Stimulated activated CD4-positive, alpha-beta T cell treated with anti-CD3 and anti-CD28 coated beads, Interleukin-4, amount 100 ng/mL, for 48 hours (primary cell): ENCODE data around the gene SLC47A2.

Experiments
- DNase-seq, 2 donors: peaks; one replicate each; pipeline ENCODE4 v3.0.0-alpha.2; 2020; ENCODE audit warnings: low read depth in 2 of 2

SLC47A2 gene

DNA sequence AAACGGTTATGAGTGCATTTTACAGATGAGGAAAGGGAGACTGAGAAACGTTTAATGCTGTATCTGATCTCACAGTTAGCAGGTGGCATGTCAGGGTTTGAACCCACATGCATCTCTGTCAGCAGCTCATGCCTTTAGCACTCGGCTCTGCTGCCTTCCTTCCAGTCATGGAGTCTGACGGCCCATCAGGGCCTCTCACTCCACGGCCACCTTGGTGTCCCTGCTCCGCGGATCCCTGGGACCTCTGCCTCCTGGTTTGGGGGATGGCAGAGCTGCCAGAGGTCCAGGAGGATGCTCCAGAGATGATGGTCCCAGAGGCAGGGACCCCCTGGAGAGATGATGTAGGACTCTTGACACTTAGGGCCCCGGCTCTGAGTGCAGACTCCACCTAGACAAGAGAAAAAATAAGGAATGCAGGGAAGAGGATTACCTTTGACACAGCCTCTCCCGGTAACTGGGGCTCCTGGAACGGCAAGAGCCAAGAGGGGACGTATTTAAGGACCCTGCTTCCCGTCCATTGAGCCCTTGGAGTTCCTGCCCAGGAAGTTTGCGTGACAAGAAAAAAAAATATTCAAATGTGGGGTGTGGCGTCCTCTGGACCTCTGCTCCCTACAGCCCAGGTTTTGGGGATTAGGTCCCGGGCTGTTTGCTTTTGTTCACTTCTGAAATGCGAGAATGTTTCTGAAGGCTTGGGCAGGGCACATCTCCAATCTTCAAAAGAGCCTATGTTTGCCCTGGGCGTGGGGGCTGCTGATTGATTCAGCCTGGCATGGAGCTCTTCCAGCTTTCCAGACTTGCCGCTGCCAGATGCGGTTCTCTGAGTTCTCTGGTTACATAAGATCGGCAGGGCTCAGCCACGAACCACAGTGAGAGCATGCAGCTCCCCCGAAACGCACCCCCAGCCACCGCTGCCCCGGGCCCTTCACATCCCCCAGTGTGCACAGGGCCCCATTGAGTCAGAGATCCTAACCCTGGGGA lies 31.7 kb upstream of the SLC47A2 start, which contains the start of gene ALDH3A1:
Gene ALDH3A1, minus strand, starts transcription at position 470 of the 978 bp plus-strand sequence. CDS start 3,169 bp downstream, outside the sequence.
- no peak for DNase-seq

DNA sequence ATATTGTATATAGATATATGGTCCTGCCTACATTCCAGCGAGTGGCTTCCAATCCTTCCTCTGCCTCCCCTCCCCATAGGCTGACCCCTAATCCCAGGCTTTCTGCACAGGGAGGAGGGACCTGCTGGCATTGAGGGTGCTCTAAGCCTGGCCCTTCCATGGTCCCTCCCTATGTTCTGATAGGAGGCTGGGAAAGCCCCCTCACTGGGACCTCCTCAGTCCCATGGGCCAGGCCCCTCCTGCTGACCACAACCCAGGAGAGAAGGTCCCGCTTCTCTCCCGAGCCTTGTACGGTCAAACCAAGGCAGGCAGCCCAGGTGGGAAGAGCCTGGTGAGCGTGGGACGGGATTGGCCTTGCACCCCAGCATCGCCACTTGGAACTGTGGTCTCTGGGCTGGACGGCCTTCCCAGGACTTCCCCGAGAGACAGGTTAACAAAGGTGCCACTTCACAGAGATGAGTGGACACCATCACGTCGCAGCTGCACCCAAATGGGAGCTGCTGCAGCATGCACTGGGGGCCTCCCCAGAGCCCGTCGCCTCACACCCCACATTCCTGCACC lies 30.9 kb upstream of the SLC47A2 start:
- DNase-seq = no peak

DNA sequence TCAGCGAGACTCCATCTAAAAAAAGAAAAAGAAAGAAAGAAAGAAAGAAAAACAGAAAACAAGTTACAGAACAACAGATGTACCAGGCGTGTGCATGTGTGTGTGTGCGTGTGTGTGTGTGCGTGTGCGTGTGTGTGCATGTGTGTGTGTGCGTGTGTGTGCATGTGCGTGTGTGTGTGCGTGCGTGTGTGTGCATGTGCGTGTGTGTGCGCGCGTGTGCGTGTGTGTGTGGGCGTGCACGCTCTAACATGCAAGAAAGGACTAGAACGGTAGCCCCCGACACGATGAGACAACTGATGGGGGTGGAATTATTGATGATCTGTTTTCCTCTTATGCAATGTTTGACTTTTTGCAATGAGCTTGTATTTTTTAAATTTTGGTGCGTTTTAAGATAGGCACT lies 30.1 kb upstream of the SLC47A2 start:
- no peak for DNase-seq

DNA sequence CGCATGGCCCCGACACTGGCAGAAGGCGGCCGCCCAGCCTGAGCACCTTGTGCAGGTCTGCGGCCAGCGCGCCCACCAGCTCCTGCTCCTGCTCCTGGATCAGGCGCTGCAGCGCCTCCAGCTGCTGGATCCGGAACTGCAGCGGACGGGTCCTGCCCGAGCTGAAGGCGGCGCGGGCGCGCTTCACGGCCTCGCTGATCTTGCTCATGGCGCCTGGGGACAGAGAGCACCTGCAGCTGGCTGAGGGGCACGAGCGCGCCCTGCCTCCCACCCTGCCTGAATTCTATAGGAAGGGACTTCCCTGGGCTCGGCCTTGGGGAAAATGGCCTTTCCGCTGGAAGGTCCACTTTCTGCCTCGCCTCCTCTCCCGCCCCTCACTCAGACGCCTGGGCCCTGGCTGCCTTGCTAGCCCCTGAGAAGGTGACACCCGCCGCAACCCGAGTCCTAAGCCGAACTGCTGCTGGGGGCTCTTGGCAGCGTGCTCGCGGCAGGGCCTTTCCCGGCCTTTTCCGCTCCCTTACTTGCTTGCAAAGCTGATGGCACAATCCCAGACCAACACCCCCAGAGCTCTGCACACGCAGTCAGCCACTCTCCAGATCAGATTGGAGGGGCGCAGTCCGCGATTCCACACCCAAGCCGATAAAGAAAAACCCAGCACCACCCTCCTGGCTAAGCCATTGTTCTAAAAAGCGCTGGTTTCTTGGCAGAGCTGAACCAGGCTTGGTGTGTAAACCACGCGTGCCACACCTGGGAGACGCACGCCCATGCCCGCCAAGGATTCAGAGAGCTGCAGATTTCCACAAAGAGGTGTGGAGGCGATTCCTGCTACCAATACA lies 28.8 kb upstream of the SLC47A2 start:
- peak; percentile 83 to 93 for DNase-seq

DNA sequence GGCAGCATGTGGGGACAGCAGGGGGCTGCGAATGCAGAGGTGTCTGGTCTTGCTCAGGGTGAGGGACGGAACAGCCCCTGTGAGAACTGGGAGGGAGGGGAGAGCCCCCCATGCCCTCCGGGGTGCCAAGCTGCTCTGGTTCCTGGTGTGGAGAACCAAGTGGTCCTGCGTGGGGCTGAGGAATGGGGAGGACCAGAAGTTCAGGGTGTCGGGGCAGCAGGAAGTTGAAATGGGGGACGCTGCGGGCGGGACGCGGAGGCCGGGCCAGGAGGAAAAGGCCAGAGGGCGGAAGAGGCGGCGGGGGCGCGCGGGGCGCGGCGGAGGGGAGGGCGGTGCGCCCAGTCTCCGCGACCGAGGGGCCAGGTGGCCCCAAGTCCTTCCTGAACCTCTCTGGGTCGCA lies 28.1 kb upstream of the SLC47A2 start:
- no peak for DNase-seq

DNA sequence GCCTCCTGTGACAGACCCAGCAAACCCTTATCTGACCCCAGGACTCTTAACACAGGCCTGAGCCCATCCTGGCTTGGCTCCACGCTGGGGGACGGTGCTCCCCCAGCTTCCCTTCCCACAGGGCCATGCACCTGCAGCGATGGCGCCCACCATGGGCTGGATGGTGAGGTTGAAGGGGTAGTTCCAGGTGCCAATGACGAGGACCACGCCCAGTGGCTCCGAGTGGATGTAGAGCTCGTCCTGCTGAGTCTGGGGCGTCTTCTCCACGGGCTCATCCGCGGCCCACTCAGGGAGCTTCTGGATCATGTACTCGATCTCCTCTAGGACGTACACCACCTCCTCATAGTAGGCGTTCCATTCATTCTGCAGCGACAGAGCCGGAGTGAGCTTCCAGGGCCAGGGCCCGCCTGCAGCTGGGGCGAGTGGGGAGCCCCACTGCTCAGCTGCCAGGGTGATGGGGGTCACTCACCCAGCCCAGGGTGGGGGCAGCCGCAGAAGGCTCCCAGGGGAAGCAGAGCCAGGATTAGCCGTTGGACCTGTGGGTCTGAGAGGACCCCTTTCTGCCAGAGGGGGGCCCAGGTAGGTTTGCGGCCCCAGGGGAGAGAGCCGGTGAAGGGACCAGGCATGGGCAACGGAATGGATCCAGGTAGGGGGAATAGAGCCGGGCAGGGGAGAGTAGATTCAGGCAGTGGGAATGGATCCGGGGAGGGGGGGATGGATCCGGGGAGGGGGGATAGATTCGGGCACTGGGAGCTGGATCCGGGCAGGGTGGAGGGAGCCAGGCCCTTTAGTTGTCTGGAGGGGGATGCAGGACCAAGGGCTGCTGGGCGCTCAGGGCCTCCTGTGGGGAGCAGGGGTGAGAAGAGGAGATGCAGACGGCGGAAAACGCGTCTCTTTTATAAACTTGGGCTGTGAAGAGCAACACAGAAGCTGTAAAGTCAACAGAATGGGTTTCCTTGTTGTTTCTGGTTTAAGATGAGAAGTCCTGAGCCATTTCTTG lies 27.0 kb upstream of the SLC47A2 start:
- no peak for DNase-seq

DNA sequence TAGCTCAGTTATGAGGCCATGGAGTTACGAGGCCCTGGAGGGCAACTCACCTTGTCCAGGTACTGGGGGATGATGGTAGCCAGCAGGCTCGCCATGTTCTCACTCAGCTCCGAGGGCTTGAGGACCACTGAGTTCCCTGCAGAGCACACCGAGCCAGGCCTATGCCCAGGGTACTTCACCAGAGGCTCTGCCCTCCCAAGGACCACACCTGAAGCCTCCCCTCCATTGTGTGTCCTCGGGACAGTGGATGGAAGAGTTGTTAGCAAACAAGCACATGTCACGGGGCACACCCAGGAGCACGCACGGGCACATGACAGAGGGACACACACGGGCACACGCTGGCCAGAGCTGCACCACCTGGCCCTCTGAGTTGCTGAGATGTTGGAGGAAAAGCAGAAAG lies 26.1 kb upstream of the SLC47A2 start:
- DNase-seq = no peak

DNA sequence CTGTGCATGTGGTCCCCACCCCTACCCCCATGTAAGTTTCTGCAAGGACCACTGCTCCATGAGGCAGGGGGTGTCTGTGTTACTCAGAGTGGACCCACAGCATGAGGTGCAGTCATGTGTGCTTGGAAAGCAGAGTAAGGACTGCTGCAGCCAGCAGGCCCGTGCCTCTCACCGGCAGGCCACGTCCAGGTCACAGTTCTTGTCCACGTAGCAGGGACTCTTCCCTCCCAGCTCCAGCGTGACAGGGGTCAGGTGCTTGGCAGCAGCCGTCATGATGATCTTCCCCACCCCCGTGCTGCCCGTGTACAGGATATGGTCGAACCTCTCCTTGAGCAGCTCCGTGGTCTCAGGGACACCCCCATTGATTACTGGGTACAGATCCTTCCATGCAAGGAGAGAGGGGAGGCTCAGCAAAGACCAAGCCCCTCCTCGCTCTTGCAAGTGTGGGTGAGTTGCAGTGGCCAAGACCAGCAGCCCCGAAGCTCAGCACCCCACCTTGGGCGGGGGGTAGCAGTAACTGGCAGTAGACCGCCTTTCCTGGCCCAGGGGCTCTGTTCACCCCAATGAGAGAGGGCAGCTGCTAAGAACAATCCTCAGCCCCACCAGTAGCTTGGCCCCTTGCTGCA lies 25.6 kb upstream of the SLC47A2 start:
- DNase-seq = no peak

DNA sequence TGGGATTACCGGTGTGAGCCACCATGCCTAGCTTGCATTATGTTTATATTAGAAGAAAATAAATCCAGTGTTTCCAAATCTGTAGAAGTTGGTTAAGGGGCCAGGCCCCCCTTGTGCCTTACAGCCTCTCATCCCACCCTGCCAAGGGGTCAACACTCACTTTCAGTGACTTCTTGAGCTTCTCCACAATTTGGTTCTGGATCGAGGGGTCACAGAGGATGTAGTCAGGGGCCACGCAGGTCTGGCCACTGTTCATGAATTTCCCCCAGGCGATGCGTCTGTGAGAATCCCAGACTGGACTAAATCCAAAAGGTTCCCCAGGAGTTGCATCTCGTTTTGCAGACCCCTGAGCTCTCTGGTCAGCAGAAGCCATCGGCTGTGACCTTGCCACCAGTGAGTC lies 24.5 kb upstream of the SLC47A2 start:
- DNase-seq = no peak

DNA sequence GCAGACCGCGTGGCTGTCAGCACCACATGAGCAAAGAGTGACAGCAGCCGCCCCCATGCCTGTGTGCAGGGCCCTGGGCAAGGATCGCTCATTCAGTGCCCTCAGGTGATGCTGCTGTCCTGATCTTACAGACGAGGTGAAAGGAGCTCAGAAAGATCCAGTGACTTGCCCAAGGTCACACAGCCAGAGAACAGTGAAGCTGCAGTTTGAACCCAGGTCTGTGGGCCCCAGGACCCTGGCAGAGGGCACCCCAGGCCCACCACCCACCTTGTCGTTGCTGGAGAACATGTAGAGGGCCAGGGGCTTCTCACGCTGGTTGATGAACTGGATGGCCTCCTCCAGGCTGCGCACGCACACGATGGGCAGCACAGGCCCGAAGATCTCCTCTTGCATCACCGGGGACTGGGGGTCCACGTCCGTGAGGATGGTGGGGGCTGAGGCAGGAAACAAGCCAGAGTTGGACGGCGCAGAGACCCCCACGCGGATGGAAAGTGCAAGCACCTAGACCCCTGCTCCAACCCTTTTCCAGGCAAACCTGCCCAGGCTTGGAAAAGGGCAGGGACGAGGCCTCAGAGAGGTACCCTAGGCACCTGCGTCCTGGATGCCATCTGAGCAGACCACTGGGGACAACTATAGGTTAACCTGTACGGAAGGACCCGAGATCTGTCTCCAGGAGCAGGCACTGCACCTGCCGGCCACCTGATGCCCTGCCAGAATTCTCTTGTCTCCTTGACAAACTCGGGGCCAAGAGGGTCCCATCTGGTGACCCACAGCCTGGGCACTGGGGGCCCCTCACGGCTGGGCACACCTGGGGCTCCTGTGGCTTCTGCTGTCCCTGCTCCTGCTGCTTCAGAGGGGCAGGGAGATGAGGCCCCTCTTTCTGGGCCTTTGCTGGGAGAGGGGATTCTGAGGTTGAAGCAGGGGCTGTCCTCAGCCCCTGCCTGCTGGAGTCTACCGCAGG lies 23.1 kb upstream of the SLC47A2 start:
- DNase-seq = no peak

DNA sequence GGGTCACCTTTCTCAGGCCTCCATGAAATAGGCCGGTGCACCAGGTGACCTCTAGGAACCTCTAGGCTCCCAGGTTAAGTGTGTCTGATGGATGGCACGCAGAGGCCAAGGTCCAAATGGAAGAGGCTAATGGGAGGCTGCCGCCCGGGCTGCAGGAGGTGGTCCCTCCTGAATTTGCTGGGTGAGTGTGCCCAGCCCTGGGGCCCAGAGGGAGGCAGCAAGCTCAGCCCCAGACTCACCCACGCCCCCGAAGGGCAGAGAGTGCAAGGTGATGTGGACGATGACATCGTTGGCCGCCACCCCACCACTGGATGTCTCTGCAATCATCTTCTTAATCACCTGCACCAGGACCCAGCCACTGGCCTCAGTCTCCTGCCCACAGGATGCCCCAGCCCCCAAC lies 22.4 kb upstream of the SLC47A2 start:
- DNase-seq = no peak

DNA sequence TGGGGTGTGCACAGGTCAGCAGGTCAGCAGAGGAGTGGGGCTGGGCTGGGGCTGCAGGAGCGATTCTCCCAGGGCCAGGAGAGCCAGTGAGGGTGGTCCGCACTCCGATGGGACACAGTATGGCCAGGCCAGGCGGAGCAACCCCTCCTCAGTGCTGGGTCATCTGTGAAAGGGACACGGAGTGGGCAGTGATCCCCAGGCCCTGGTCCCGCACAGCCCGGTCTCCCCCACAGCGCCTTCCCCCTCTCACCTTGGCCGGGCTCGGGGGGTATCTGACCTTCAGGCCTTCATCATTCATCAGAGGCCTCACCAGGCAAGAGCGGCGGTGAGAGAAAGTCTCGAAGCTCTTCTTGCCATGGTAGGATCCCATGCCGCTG lies 21.7 kb upstream of the SLC47A2 start:
- no peak for DNase-seq

DNA sequence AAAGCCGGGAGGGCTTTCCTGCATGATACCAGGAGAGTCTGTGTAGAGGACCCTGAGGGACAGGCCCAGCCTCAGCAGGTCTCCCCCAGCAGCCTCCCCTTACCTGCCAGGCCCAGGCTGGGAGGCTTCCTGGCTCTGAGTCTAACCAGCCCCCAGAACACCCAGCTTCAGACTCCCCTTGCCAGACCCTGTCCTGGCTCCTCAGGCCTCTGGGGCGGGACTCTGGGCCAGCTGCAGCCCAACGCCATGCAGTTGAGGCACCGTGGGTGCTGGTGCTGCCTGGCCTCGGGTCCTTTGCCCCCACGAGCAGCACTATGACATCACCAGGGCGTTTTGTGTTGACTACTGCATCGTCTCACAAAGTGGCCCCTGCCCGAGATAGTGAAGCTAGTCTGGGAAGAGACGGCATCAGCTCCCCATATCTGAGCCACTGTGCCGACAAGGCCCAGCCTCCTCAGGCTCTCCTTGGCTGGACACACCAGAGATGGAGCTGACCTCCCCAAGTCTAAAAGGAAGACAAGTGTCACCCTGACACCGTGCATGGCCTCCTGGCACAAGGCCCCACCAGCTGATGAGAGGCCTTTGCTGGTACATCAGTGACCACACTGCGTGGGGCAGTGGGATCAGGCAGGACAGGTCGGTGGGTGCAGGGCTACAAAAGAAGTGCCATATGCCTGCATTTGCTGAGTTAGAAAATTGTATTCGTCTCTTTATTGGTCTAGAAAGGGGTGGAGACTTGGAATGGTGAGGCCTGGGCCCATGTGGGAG lies 21.1 kb upstream of the SLC47A2 start:
- no peak for DNase-seq

DNA sequence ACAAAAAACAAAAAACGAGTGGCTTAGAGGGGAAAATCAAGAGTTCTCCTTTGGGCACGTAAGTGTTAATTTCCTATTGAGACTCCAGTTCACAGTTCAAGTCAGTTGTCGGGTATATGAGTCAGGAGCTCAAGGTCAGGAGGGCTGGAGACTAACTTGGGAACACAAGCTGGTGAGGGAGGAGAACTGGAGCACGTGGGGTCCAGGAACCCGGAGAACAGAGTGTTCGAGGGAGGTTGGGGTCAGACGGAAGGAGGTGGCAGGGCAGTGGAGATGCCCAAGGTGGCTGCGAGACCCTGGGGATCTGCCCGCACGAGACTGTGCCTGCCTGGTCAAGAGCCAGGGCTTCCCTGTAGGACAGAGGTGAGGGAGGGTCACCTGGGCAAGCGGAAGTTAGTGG lies 19.7 kb upstream of the SLC47A2 start:
- DNase-seq = no peak

DNA sequence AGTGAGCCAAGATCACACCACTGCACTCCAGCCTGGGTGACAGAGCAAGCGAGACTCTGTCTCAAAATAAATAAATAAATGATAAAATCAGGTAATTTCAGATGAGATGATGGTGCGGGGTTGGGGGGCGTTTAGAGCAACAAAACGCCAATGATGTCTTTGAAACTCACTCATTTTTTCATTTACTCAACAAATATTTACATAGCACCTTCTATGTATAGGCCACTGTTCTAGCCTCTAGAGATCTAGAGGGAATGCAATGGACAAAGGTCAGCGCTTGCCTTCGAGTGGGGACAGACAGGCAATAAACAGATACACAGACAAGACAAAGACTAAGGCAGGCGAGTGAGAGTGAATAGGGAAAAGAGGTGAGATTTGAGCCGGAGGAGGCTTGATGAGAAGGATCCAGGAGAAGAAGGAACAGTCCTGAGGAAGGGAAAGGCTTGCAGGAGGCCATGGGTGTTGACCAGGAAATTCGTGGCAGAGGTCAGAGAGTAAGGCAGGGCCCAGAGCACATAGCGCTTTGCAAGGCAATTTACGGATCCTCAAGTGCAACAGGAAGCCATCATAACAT lies 17.7 kb upstream of the SLC47A2 start:
- no peak for DNase-seq

DNA sequence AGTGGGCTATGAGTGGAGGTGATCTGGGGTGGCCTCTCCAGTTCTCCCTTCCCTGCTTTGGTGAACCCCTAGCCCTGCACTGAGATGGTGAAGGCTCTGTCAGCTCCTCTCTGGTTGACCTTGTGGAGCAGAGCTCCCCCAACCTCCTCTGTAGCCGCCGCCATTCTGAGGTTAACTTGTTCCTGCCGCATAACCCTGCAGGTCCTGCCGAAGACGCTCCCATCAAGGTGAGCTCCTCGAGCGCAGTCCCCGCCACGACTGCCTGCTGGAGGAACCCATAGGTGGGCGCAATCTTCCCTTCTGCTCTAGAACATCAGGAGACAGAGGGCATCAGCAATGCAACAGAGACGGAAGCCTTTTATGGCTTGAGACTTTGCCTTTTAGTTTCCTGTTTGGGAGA lies 15.2 kb upstream of the SLC47A2 start:
- DNase-seq = no peak

DNA sequence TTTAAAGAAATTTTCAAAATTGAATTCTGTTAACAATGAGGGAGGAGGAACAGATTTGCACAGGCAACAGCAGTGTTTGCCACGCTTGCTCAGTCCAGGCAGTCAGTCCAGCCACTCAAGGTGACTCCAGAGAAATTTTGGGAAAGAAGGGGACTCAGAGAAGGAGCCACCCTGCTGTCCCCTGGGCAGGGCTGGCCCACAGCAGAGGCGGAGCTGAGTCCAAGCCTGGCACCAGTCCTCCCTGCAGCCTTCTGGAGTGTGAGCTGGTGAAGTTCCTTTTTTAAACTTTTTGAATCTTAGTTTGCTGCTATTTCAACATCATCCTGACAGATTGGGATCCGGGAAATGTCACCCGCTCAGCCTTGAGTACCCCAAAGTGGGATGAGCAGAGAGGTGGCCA lies 14.5 kb upstream of the SLC47A2 start:
- no peak for DNase-seq

DNA sequence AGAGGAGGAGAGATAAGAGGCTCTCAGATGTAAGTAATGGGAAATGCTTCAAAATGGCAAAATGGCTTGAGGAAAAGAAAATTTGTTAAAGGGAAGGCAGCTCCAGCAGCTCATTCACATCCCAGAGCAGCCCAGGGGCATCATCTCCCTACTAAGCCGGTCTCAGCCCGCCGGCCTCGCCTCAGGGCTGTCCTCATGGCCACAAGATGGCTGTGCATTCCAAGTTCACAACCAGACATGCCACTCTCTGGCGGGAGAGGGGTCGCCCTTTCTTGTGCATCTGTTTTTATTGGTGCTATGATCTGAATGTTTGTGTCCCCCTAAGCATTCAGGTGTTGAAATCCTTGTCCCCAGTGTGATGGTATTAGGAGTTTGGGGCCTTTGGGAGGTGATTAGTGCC lies 13.5 kb upstream of the SLC47A2 start:
- no peak for DNase-seq
